ENCODE measurements around the gene PRSS3.
"Not testable (repeated sequence)": the region's sequence is repeated elsewhere in the genome, so short reads cannot be mapped to it uniquely, and the experiment has no call there.

Gene PRSS3

GRCh38 chr9:33818167-33818846 lies 22.9 kb downstream of the PRSS3 start:
- no peak for DNase-seq (ENCODE audit: low spot score)

GRCh38 chr9:33818847-33819500 lies 23.6 kb downstream of the PRSS3 start:
- no peak for DNase-seq (ENCODE audit: low spot score)

GRCh38 chr9:33820231-33820745 lies 24.9 kb downstream of the PRSS3 start:
- DNase-seq (ENCODE audit: low spot score) = no peak

- DNase-seq (ENCODE audit: low spot score) = no peak
Measured at GRCh38 chr9:33823801-33824200, 28.4 kb downstream of the PRSS3 start.

GRCh38 chr9:33827285-33827684 lies 31.9 kb downstream of the PRSS3 start:
- not testable (repeated sequence) for DNase-seq (ENCODE audit: low spot score)

GRCh38 chr9:33829641-33830230 lies 34.4 kb downstream of the PRSS3 start:
- DNase-seq (ENCODE audit: low spot score) = not testable (repeated sequence)

GRCh38 chr9:33835625-33836260 lies 40.4 kb downstream of the PRSS3 start:
- DNase-seq (ENCODE audit: low spot score) = no peak

- DNase-seq (ENCODE audit: low spot score) = not testable (repeated sequence)
Measured at GRCh38 chr9:33836261-33836660, 40.9 kb downstream of the PRSS3 start.

GRCh38 chr9:33837138-33837537 lies 41.8 kb downstream of the PRSS3 start:
- DNase-seq (ENCODE audit: low spot score) = no peak

GRCh38 chr9:33840381-33840780 lies 45.0 kb downstream of the PRSS3 start:
- DNase-seq (ENCODE audit: low spot score) = no peak

GRCh38 chr9:33843312-33843961 lies 48.1 kb downstream of the PRSS3 start:
- DNase-seq (ENCODE audit: low spot score) = no peak

- DNase-seq (ENCODE audit: low spot score) = no peak
Measured at GRCh38 chr9:33846231-33846630, 50.9 kb downstream of the PRSS3 start.

GRCh38 chr9:33847894-33848205 lies 52.5 kb downstream of the PRSS3 start:
- DNase-seq (ENCODE audit: low spot score) = not testable (repeated sequence)
